NCI-H748 (cell line): ENCODE data around the gene CD63.
A peak's percentile ranks its signal among the peaks of the same experiment; 100 is the strongest.

ENCODE experiments used
- DNase-seq: peaks from one replicate; lab custom pipeline; 2025; ENCODE audit not compliant: unreplicated experiment; lab: John Stamatoyannopoulos, UW

The CD63 gene

DNA sequence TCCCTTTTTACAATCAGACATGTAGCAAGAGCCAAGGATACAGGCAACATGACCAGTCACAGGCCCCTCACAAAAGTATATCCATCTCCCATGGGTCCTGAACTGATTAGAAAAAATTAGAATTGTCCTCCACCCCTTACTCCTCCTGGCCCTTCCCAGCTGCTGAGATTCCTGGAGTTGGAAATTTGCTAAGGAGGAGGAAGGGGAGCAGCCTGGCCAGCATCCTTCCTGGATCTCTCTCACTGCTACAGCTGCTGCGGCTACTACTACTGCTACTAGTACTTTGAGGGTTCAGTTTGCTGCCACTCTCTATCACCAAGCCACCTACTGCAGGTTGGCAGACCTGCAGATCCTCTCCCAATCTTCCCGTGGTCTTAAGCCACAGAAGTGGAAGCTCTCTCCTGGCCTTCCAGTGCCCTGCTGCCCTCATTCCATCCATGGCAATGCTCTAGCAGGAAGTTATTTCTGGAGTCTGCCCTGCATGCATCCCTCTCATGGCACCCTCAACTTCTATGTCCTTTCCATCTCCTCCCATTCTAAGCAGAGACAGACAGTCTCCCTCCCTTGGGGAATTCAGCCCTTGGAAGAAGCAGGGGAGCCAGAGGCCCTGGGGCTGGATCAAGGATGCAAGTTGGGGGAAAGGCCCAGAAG lies 22.1 kb downstream of the CD63 start:
- DNase-seq: no peak

DNA sequence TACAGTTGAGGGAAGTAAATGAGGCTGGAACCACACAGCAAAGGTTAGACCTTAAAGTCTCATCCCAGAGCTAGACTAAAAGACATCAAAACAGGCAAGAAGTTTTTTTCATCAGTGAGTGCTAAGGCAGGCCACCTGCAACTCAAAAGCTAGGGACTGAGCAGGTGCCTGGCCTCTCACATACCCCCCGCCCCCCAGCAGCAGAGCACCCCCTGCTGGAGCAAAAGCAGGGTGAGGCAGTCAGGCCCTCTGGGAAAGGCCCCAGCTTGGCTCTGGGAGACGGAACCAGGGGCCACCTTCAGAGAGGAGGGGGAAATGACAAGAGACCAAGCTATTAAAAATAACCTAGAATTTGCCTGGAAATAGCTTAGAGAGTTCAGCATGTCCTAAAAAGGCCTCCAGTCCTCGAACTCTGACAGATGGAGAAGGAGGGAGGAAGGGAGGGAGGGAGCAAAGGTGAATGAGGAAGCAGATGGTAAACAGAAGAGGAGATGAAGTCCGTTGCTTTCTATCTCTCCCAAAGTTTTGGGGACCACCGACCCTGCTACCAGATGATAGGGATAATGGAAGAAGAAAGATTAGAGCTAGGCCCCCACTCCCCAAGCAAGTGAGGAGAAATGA lies 22.9 kb downstream of the CD63 start:
- peak; percentile 37 for DNase-seq

- DNase-seq: no peak
Measured at GRCh38 chr12:55704824-55705718, 23.7 kb downstream of the CD63 start.

GRCh38 chr12:55703901-55704761 lies 24.7 kb downstream of the CD63 start:
- DNase-seq: no peak

GRCh38 chr12:55703288-55703687 lies 25.5 kb downstream of the CD63 start:
- DNase-seq: no peak

GRCh38 chr12:55702861-55703260 lies 25.9 kb downstream of the CD63 start:
- DNase-seq: no peak

DNA sequence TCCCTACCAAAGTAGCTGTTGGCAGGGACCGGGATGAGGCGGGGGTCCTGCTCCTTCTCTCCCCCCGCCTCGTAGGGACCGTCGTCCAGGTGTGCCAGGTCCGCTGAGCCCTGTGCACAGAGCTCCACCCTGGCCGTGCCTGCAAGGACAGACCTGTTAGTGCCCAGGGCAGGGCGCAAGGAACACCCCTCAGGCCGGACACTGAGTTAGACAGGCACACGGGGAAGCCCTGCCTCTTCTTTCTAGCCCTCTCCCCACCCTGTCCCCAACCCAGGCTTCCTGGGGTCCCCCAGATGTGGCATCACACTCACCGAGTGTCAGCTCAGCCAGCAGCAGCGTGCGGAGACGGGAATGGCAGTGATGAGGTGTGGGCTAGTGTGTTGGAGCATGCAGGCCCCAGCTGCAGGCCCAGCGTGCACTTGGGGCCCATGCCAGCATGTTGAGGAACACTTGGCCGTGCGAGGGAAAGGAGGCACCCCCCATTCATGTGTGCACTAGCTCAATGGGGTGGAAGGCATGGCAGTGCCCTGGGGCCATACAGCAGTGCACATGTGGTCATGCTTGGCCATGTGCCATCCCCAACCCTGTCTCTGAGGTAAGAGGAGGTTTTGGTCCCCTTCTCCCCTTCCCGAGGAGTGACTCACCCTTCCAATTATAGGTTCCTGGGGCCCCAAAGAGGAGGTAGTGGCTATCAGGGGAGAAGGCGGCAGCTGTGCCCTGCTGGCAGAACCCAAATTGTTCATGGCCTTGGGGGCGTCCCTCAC lies 28.4 kb downstream of the CD63 start:
- DNase-seq: no peak

- no peak for DNase-seq
Measured at GRCh38 chr12:55699471-55700055, 29.2 kb downstream of the CD63 start.

DNA sequence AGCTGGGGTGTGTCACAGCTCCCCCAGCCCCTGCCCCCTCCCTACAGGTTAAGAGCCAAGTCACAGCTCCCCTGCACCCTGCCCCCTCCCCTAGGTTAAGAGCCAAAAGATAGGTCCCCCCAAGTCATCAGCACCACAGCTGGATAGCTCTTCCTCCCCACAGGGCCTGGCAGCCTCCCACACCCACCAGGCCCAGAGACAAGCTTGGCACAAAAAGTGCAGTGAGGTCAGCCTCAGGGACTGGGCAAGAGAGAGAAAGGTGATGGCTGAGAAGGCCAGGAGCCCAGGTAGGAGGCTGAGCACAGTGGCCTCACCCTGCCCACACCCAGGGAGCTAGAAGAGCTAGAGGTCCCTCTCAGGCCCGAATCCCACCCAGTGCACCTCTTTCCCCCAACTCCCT lies 29.8 kb downstream of the CD63 start:
- DNase-seq: no peak

DNA sequence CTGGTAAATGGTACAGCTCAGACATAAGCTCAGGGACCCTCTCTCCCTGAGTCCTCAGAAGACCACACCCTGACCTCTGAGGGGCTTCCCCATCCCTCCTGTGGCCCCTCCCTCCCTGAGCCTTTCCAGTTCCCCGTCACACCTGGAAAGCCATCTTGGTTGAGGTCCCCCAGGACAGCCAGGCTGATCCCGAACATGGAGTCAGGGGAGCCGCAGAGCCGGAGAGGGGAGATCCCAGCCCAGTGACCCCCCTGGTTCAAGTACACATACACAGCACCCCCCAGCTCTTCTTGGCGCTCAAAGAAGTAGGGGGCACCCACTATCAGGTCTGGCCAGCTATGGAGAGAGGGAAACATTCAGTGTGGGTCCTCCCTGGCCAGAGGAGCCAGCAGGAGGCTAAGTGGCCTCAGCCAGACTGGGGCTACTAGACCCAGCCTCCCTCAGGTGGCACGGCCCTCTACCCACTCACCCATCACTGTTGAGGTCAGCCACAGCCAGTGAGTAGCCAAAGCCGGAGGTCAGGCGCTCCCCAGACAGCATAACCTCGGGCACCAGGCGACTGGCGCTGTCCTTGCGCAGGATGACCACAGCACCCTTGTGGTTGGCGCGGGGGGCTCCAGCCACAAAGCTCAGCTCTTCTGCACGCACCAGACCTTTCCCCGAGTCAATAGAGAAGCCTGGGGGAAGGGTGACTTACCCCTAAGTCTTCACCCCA lies 30.4 kb downstream of the CD63 start:
- no peak for DNase-seq

DNA sequence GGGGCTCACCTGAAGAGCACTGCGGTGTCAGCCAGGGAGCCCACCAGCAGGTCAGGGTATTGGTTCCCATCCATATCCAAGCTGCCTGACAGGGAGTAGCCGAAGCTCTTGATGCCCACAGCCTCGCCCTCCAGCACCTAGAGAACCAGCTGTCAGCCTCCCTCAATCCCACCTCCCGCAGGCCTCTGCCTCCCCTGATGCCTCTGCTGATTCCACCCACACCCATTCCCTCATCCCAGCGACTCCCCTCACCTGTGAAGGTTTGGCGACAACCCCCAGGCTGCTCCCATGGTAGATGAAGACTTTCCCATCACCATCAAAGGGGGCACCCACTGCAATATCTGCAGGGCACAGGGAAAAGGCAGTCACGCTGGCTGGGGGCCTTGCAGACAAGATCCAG lies 31.1 kb downstream of the CD63 start:
- no peak for DNase-seq

DNA sequence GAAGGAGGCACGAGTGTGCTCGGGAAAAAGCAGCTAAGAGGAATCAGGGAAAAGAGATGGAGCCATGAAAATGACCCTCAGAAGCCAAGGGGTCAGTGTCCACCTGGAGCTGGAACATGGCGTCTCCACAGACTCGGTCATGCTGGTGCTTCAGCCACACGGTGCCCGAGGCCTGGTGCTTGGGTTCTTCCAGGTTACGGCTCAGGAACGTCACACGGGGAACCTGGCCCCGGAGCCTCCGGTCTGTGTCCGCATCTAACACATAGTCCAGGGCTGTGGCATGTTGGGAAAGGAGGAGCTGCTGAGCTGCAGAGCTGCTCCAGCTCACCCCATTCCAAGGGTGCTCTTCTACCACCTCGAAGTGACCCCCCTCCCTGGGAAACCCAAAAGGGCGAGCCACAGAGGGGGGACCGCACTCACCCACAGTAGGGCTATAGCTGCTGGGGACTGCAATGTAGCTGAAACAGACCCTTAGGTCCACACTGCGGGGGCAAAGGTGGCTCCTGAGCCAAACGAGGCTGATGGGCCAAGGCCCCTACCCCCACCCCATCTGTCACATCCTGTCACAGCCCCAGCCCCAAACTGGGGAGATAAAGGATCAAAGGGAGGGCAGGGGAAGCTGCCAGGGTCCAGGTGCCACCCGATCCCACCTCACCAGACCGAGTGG lies 31.9 kb downstream of the CD63 start:
- DNase-seq: no peak

- no peak for DNase-seq
Measured at GRCh38 chr12:55696141-55696540, 32.7 kb downstream of the CD63 start.

- no peak for DNase-seq
Measured at GRCh38 chr12:55695349-55695748, 33.5 kb downstream of the CD63 start.

GRCh38 chr12:55694651-55695050 lies 34.2 kb downstream of the CD63 start:
- no peak for DNase-seq

DNA sequence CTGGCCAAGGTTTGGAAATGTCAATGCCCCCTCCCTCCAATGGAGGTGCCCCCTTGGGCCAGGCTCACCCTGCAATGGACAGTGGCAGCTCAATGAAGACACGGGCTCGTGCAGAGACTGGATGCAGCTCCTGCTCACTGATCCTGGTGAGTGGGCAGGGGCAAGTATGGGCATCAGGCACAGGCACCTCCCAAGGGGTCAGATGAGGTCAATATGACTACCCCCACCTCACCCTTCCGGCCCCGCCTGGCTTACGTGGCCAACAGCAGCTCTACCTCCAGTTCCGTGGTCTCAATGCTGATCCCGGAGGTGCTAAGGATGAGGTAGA lies 34.7 kb downstream of the CD63 start:
- no peak for DNase-seq

DNA sequence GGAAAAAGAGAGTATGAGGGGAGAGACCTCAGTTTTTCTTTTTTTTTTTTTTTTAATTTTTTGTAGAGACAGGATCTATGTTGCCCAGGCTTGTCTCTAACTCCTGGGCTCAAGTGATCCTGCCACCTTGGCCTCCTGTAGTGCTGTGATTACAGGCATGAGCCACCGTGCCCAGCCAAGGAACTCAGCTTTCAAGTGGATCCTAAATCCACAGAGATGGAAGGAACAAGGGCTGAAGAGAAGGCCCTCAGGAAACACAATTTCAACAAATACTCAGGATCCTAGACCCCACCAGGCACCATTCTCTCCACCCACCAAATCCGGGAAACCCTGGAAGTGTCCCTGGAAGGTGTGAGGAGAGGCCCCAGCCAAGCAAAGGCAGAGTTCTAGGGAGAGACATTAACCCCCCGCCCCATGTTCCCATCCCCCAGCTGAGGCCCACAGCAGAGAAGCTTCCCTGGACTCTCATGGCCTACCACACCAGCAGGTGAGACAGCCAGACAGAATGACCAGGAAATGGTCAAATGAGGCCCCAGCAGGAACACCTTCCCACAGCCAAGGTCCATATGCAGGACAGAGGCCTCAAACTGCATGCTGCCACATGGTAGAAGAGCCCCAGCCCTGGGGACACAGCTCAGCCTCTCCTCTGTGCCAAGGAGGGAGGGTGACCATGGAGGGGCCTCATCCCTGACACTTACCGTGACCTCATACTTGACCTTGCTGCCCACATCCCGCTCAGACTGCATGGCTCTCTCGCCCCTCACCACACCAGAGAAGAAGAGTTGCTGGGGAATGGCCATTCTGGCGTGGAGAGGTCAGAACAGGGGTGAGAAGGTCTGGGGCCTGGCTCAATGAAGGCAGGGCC lies 35.3 kb downstream of the CD63 start:
- DNase-seq: no peak
